GM18951 (cell line): ENCODE results near the gene CA4.

Source experiments
- POLR2A ChIP-seq: IDR thresholded peaks from 4 replicates; pipeline ENCODE4 v1.6.1; 2011; ENCODE audit warnings: mild to moderate bottlenecking; ENCODE audit not compliant: insufficient read length, insufficient read depth; ENCODE audit errors: extremely low read depth
- in situ Hi-C: fragments of 300-500 bp; cut with MboI; formaldehyde crosslinking; loops from one replicate; pipeline ENCODE4 v1.12.0; 2022; ENCODE audit warnings: low sequenced_read_pairs, mixed read lengths, inconsistent platforms; ENCODE audit not compliant: unreplicated experiment

CA4 gene

GRCh38 chr17:60141111-60142018 is 8.4 kb upstream of the CA4 start:
- TF ChIP-seq POLR2A = no peak
- in situ Hi-C loops = loop anchor here (25.0 kb wide), 2 partner anchors 271 to 496 kb away; partner anchors contain the start of gene CHCT1

GRCh38 chr17:60142872-60143499 is 6.8 kb upstream of the CA4 start:
- TF ChIP-seq POLR2A = no peak
- in situ Hi-C loops = loop anchor here (25.0 kb wide), 2 partner anchors 269 to 494 kb away; partner anchors contain the start of gene CHCT1

- no peak for TF ChIP-seq POLR2A
- in situ Hi-C loops = loop anchor here (25.0 kb wide), 2 partner anchors 267 to 492 kb away; partner anchors contain the start of gene CHCT1
Observed at GRCh38 chr17:60145006-60145935, 4.5 kb upstream of the CA4 start.

- in situ Hi-C loops = loop anchor here (25.0 kb wide), 2 partner anchors 266 to 491 kb away; partner anchors contain the start of gene CHCT1
- no peak for TF ChIP-seq POLR2A
Observed at GRCh38 chr17:60146206-60146605, 3.6 kb upstream of the CA4 start.

GRCh38 chr17:60147553-60148223 is 2.1 kb upstream of the CA4 start:
- in situ Hi-C loops = loop anchor here (25.0 kb wide), 2 partner anchors 265 to 490 kb away; partner anchors contain the start of gene CHCT1
- TF ChIP-seq POLR2A = no peak

- no peak for TF ChIP-seq POLR2A
- in situ Hi-C loops = loop anchor here (25.0 kb wide), 2 partner anchors 264 to 489 kb away; partner anchors contain the start of gene CHCT1
Observed at GRCh38 chr17:60148373-60148772, 1.4 kb upstream of the CA4 start.

GRCh38 chr17:60151355-60151754 is 1.6 kb downstream of the CA4 start:
- in situ Hi-C loops = no loop called here
- TF ChIP-seq POLR2A = peak; percentile 33

GRCh38 chr17:60153606-60154390 is 4.0 kb downstream of the CA4 start:
- in situ Hi-C loops = no loop called here
- TF ChIP-seq POLR2A = no peak

- no peak for TF ChIP-seq POLR2A
- in situ Hi-C loops = no loop called here
Observed at GRCh38 chr17:60154616-60155426, 5.0 kb downstream of the CA4 start.

GRCh38 chr17:60155427-60155814 is 5.6 kb downstream of the CA4 start:
- in situ Hi-C loops = no loop called here
- no peak for TF ChIP-seq POLR2A

GRCh38 chr17:60155815-60156214 is 6.0 kb downstream of the CA4 start:
- in situ Hi-C loops = no loop called here
- TF ChIP-seq POLR2A = no peak
